B cell (primary cell): Measurements from ENCODE around the gene SLC28A3. TPM values are rescaled to one million over a fixed set of nuclear protein-coding genes. Genes with fewer than 3 reads are reported as not detected.

ENCODE experiments used
- ATAC-seq: fragments of 200-7000 bp; cut with Tn5 transposase; one replicate; pipeline ENCODE4 v1.10.0; 2021; ENCODE audit warnings: low read depth, mild to moderate bottlenecking, moderate number of reproducible peaks, moderate library complexity
- CTCF ChIA-PET: fragments of 350-600 bp; sonication (Branson Sonifier 250); formaldehyde crosslinking; loops from one replicate; lab custom pipeline; 2021; ENCODE audit warnings: antibody characterized with exemption, inconsistent platforms; lab: Charles Lee
- POLR2A ChIA-PET: fragments of 350-600 bp; sonication (Branson Sonifier 250); formaldehyde crosslinking; loops from one replicate; lab custom pipeline; 2021; ENCODE audit warnings: antibody characterized with exemption; lab: Charles Lee
- DNase-seq: peaks from one replicate; pipeline ENCODE4 v3.0.0; 2013
- H2AFZ ChIP-seq: 2 replicates; pipeline ENCODE4 v1.6.1; 2012; ENCODE audit warnings: mild to moderate bottlenecking, low read depth, low read length; ENCODE audit not compliant: insufficient read depth, poor library complexity, severe bottlenecking
- H3K27ac ChIP-seq, 2 donors: 1 replicate in 1 of 2; 2 replicates in 1 of 2; pipeline ENCODE4 v1.5.1; 2012 to 2013; ENCODE audit warnings: low read length in 2 of 2, mild to moderate bottlenecking in 2 of 2, moderate library complexity in 1 of 2
- H3K27me3 ChIP-seq, 4 experiments: fragments of 200-600 bp in 1 of 4; sonication (generic) in 1 of 4; replicated peaks in 1 of 4; 1 replicate in 2 of 4; 2 replicates in 2 of 4; pipeline versions ENCODE4 v1.6.1 to v1.7.0; 2013 to 2016; ENCODE audit warnings: low read length in 3 of 4, mild to moderate bottlenecking in 2 of 4, mixed read lengths in 1 of 4, moderate library complexity in 1 of 4; ENCODE audit not compliant: insufficient read depth in 4 of 4, control insufficient read depth in 3 of 4; ENCODE audit errors: control extremely low read depth in 1 of 4
- H3K36me3 ChIP-seq, 2 experiments: replicated peaks in 1 of 2; 1 replicate in 1 of 2; 2 replicates in 1 of 2; pipeline versions ENCODE4 v1.6.1 to v1.7.1; 2013; ENCODE audit warnings: low read length in 1 of 2; ENCODE audit not compliant: insufficient read depth in 2 of 2, control insufficient read depth in 1 of 2; ENCODE audit errors: control extremely low read depth in 1 of 2, extremely low read depth in 1 of 2
- H3K4me1 ChIP-seq, 2 donors: fragments of 200-600 bp in 1 of 2; sonication (generic) in 1 of 2; 1 replicate in 1 of 2; 2 replicates in 1 of 2; pipeline versions ENCODE4 v1.5.1 to v1.6.1; 2013 to 2017; ENCODE audit warnings: low read length in 2 of 2; ENCODE audit not compliant: control insufficient read depth in 2 of 2, insufficient read depth in 2 of 2
- H3K4me2 ChIP-seq: replicated peaks from 2 replicates; pipeline ENCODE3; 2012; ENCODE audit warnings: mild to moderate bottlenecking, low read depth, low read length; ENCODE audit not compliant: poor library complexity, severe bottlenecking
- H3K4me3 ChIP-seq, 5 experiments: fragments of 200-600 bp in 1 of 5; sonication (generic) in 1 of 5; 1 replicate in 3 of 5; 2 replicates in 2 of 5; pipeline versions ENCODE4 v1.5.1 to v1.7.0; 2011 to 2016; ENCODE audit warnings: low read length in 4 of 5, mild to moderate bottlenecking in 4 of 5, low read depth in 2 of 5, control low read depth in 1 of 5, moderate library complexity in 1 of 5; ENCODE audit not compliant: insufficient read depth in 1 of 5; ENCODE audit errors: control extremely low read depth in 1 of 5, extremely low read depth in 1 of 5
- H3K79me2 ChIP-seq: fragments of 200-600 bp; sonication (generic); one replicate; pipeline ENCODE4 v1.6.0; 2016; ENCODE audit warnings: low read length; ENCODE audit not compliant: control insufficient read depth, insufficient read depth
- H3K9ac ChIP-seq: fragments of 200-600 bp; sonication (generic); 2 replicates; pipeline ENCODE4 v1.6.1; 2017; ENCODE audit warnings: mild to moderate bottlenecking, low read length, moderate library complexity
- H3K9me3 ChIP-seq, 3 donors: one replicate each; pipeline versions ENCODE4 v1.6.1 to v1.7.1; 2013; ENCODE audit warnings: low read length in 2 of 3; ENCODE audit not compliant: control insufficient read depth in 2 of 3, insufficient read depth in 1 of 3; ENCODE audit errors: control extremely low read depth in 1 of 3
- H4K20me1 ChIP-seq: 2 replicates; pipeline ENCODE4 v1.6.0; 2012; ENCODE audit warnings: mild to moderate bottlenecking, low read length; ENCODE audit not compliant: insufficient read depth, control insufficient read depth, poor library complexity, severe bottlenecking
- H3K27ac Mint-ChIP-seq: one replicate; pipeline ENCODE4 v1.8.0; 2021; ENCODE audit warnings: mixed read lengths
- H3K27me3 Mint-ChIP-seq: one replicate; pipeline ENCODE4 v1.8.0; 2021; ENCODE audit warnings: mixed read lengths
- H3K4me1 Mint-ChIP-seq: one replicate; pipeline ENCODE4 v1.8.0; 2021; ENCODE audit warnings: mixed read lengths
- H3K4me3 Mint-ChIP-seq: one replicate; pipeline ENCODE4 v1.8.0; 2021; ENCODE audit warnings: mixed read lengths
- H3K9me3 Mint-ChIP-seq: one replicate; pipeline ENCODE4 v1.8.0; 2022; ENCODE audit warnings: mixed read lengths; ENCODE audit not compliant: insufficient read depth
- EZH2 ChIP-seq: IDR thresholded peaks from 2 replicates; pipeline ENCODE4 v1.6.1; 2012; ENCODE audit warnings: borderline replicate concordance, low read depth, mild to moderate bottlenecking, moderate library complexity, low read length; ENCODE audit not compliant: insufficient read depth, poor library complexity, severe bottlenecking
- WGBS: methylation state at CpG from one replicate; pipeline ENCODE4 v1.1.5; 2013; ENCODE audit warnings: missing lambda C conversion rate; ENCODE audit not compliant: insufficient coverage; 5-methylcytosine and 5-hydroxymethylcytosine counted together
- intact Hi-C: fragments of 100-400 bp; cut with micrococcal nuclease; formaldehyde crosslinking; loops from one replicate; pipeline ENCODE4 v1.10.0; 2022
- polyA plus RNA-seq: library from polyadenylated mRNA; depleted of rRNA; stranded (reverse); fragments of >200 nt; gene quantifications from 2 replicates; pipeline ENCODE4 v1.2.3, GENCODE V29; 2012
- total RNA-seq, 2 donors: library from RNA; stranded (reverse); fragments of 120-200 nt in 1 of 2; gene quantifications; 1 replicate in 1 of 2; 2 replicates in 1 of 2; pipeline versions ENCODE4 v1.2.3 to v1.2.4, GENCODE V29; 2013 to 2022
- TF ChIP-seq, protein P1 (sequence below): fragments of 200-600 bp; IDR thresholded peaks from one replicate; pipeline ENCODE4 v1.8.0; 2022; ENCODE audit warnings: antibody characterized with exemption, mild to moderate bottlenecking

Gene SLC28A3
- total and polyA plus RNA-seq, 2 donors (not counting 1 experiment from before 2014, with no cell fraction given): not detected

DNA sequence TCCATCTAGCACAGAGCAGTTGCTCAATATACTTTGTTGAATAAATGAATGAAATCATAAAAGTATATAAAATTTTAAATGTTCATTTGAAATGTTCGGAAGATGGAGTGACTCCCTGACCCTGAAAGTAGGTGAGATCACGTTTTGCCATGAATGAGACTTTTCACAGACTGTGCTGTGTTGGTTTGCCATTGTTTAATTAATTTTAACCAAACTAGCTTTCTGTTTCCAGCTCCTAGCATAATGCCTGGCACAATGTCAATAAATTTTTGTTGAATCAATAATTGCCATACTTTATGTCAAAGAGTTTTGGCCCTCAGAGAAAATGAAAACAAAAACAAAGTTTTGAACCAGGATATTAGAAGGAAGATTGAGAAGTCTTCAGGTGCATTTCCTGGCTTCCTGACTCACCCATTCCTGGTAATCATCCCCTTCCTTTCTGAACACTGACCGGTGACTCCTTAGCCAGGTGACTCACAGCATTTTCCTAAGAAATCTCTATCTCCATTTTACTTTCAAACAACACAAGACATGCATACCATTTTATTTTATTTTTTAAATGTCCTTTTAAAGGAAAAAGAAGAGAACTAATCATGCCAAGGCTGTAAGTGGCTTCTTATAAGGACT is 15.1 kb downstream of the SLC28A3 start:
- no peak for ATAC-seq
- DNase-seq: no peak
- no peak overlapping the region for H3K4me3 ChIP-seq
- H3K79me2 ChIP-seq: no peaks in the 10 kb centered on the region
- no peak overlapping the region for H2AFZ ChIP-seq
- POLR2A ChIA-PET: no interaction called here
- WGBS: 100% methylated on average over 1 of the region's 3 CpGs
- no peak for TF ChIP-seq EZH2
- TF ChIP-seq, protein P1, sequence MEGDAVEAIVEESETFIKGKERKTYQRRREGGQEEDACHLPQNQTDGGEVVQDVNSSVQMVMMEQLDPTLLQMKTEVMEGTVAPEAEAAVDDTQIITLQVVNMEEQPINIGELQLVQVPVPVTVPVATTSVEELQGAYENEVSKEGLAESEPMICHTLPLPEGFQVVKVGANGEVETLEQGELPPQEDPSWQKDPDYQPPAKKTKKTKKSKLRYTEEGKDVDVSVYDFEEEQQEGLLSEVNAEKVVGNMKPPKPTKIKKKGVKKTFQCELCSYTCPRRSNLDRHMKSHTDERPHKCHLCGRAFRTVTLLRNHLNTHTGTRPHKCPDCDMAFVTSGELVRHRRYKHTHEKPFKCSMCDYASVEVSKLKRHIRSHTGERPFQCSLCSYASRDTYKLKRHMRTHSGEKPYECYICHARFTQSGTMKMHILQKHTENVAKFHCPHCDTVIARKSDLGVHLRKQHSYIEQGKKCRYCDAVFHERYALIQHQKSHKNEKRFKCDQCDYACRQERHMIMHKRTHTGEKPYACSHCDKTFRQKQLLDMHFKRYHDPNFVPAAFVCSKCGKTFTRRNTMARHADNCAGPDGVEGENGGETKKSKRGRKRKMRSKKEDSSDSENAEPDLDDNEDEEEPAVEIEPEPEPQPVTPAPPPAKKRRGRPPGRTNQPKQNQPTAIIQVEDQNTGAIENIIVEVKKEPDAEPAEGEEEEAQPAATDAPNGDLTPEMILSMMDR: no peak
- H3K4me2 ChIP-seq: no peak overlapping the region
- no peaks in the 10 kb centered on the region for H4K20me1 ChIP-seq
- no peak overlapping the region for H3K27ac ChIP-seq
- H3K9me3 ChIP-seq: peaks cover 0 to 19% (median 14%) of the 10 kb centered on the region in 3 donors
- Mint-ChIP-seq H3K4me3 (no peak overlapping the region), H3K27me3 (peaks cover 5% of the 10 kb centered on the region), H3K4me1 (no peaks in the 10 kb centered on the region), H3K9me3 (peaks cover 5% of the 10 kb centered on the region), H3K27ac (no peak overlapping the region)
- no peak overlapping the region for H3K9ac ChIP-seq
- no peaks in the 10 kb centered on the region for H3K36me3 ChIP-seq
- intact Hi-C loops: no loop called here
- CTCF ChIA-PET: interaction anchor here (0.9 to 1.3 kb wide), 2 partner anchors 10 to 12 kb away, joined by 3 to 4 read pairs; no protein-coding TSS in a partner anchor
- no peaks in the 10 kb centered on the region for H3K27me3 ChIP-seq
- no peaks in the 10 kb centered on the region for H3K4me1 ChIP-seq

DNA sequence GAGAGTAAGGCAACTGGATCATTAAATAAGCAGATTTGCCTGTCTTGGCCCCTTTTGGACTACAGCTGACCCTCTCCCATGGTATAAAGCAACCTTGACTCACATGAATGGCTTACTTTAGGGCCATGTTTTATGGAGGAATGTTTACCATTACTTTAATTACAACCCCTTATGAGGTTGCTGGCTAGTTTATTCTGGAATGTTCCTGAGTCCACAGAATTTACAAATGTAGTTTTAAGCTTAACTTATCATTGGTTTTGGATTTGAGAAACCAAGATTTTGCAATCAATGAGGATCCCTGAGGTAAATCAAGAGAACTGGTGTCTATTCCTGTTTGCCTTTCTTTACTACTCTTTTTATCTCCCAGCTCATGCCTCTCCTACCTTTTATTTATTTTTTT is 15.7 kb downstream of the SLC28A3 start:
- ChIA-PET CTCF (interaction anchor here (0.6 to 1.3 kb wide), 4 partner anchors 10 to 1128 kb away, joined by 3 to 4 read pairs (median 4); no protein-coding TSS in a partner anchor), POLR2A (no interaction called here)
- Histone ChIP-seq H2AFZ (no peak overlapping the region), H3K4me2 (no peak overlapping the region), H3K4me1 (no peaks in the 10 kb centered on the region), H3K9ac (no peak overlapping the region), H3K79me2 (no peaks in the 10 kb centered on the region), H3K27ac (no peak overlapping the region), H3K9me3 (peaks cover 0 to 19% (median 14%) of the 10 kb centered on the region in 3 donors), H4K20me1 (no peaks in the 10 kb centered on the region), H3K4me3 (no peak overlapping the region), H3K36me3 (no peaks in the 10 kb centered on the region), H3K27me3 (no peaks in the 10 kb centered on the region)
- no peak for DNase-seq
- Mint-ChIP-seq H3K27me3 (peaks cover 5% of the 10 kb centered on the region), H3K9me3 (peaks cover 5% of the 10 kb centered on the region), H3K4me3 (no peak overlapping the region), H3K4me1 (no peaks in the 10 kb centered on the region), H3K27ac (no peak overlapping the region)
- TF ChIP-seq EZH2: no peak
- TF ChIP-seq, protein P1: no peak
- no peak for ATAC-seq
- intact Hi-C loops: no loop called here
